Measurements from ENCODE around the gene GAS1.

GAS1 gene

DNA sequence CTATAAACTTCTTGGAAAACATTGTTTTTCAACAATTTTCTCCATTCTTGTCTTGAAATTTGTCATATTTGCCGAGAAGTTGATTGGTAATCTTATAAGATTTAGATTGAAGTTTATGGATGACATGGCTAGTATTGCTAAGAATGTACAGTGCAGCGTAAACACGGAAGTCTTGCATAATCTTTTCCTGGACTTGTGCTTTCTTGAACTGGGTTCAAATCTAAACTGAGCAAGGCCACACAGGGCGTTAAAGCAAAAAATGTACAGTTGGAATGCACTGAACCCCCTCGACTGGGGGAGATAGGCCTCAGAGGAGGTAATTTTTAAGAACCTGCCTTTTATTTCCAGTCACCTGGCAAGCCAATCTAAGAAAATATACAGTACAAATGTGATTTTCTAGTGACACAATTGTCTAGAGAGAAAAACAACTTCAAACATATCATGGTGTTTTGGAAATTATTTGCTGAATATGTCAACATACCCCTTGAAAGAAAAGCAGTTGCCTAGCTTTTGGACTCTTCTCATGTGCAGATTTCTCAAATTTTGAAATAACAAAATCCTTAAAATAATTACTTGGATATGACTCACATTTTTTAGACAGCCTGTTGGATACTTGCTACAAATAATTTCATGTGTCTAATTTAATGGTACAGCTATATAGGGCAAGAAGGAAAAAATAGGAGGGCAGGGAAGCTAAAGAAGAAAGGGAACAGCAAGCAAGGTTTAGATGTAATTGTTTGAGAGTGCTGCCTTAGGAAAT is 18.5 kb upstream of the GAS1 start:
- H3K4me1 ChIP-seq (ENCODE audit: control insufficient read depth, insufficient read depth, low read length, poor library complexity, severe bottlenecking), result no peaks in the 10 kb centered on the region
- no peaks in the 10 kb centered on the region for H3K36me3 ChIP-seq (ENCODE audit: control insufficient read depth, insufficient read depth, low read length)
- peaks cover 2% of the 10 kb centered on the region for H3K27me3 ChIP-seq (replicated peaks; ENCODE audit: control insufficient read depth, insufficient read depth, low read length, poor library complexity, severe bottlenecking)
- no peak overlapping the region for H3K4me3 ChIP-seq (ENCODE audit: insufficient read depth, low read depth, low read length, poor library complexity, severe bottlenecking)
- H3K27ac ChIP-seq (ENCODE audit: insufficient read depth, low read length, poor library complexity, severe bottlenecking), result no peak overlapping the region
- no peaks in the 10 kb centered on the region for H3K9me3 ChIP-seq (ENCODE audit: control insufficient read depth, low read length)
- no peak for DNase-seq

DNA sequence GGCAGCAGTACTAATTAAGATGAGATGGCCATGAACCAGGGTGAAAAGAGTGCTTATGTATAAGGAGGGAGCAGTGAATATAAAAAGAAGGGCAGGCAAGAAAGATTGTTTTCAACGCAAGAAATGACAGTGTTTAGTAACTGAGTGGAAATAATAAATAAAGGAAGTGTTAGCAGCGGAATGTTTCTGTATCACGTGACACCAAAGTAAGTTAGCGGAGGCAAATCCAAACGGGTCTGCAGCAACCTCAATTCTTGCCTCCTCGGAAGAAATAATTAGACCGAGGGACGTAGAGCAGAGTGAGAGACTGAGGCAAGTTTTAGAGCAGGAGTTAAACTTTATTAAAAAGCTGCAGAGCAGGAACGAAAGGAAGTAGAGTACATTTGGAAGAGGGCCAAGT is 15.4 kb upstream of the GAS1 start:
- Histone ChIP-seq H3K27me3 (replicated peaks; ENCODE audit: control insufficient read depth, insufficient read depth, low read length, poor library complexity, severe bottlenecking) (no peaks in the 10 kb centered on the region), H3K27ac (ENCODE audit: insufficient read depth, low read length, poor library complexity, severe bottlenecking) (no peak overlapping the region), H3K36me3 (ENCODE audit: control insufficient read depth, insufficient read depth, low read length) (no peaks in the 10 kb centered on the region), H3K4me3 (ENCODE audit: insufficient read depth, low read depth, low read length, poor library complexity, severe bottlenecking) (no peak overlapping the region), H3K9me3 (ENCODE audit: control insufficient read depth, low read length) (no peaks in the 10 kb centered on the region), H3K4me1 (ENCODE audit: control insufficient read depth, insufficient read depth, low read length, poor library complexity, severe bottlenecking) (no peaks in the 10 kb centered on the region)
- no peak for DNase-seq

DNA sequence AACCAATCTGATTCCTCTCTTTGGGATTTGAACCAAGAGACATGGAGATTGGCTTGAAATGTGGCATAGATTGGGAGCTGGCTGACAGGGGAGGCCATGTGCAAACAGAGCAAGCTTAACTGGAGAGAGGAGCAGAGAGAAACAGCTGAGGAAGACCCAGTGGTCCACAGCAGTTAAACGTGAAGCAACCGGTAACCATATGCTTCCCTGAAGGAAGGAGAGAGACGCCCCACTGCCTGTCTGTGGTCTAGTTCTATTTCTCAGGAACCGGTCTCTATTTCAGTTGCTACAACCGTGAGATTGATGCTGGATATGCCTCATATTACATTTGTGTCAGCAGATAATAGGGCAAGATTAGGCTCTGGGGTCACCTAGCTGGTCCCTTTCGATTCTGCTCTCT is 13.6 kb upstream of the GAS1 start:
- no peak overlapping the region for H3K4me3 ChIP-seq (ENCODE audit: insufficient read depth, low read depth, low read length, poor library complexity, severe bottlenecking)
- no peaks in the 10 kb centered on the region for H3K4me1 ChIP-seq (ENCODE audit: control insufficient read depth, insufficient read depth, low read length, poor library complexity, severe bottlenecking)
- no peaks in the 10 kb centered on the region for H3K9me3 ChIP-seq (ENCODE audit: control insufficient read depth, low read length)
- no peaks in the 10 kb centered on the region for H3K27me3 ChIP-seq (replicated peaks; ENCODE audit: control insufficient read depth, insufficient read depth, low read length, poor library complexity, severe bottlenecking)
- H3K36me3 ChIP-seq (ENCODE audit: control insufficient read depth, insufficient read depth, low read length), result no peaks in the 10 kb centered on the region
- H3K27ac ChIP-seq (ENCODE audit: insufficient read depth, low read length, poor library complexity, severe bottlenecking), result no peak overlapping the region
- DNase-seq, result no peak

DNA sequence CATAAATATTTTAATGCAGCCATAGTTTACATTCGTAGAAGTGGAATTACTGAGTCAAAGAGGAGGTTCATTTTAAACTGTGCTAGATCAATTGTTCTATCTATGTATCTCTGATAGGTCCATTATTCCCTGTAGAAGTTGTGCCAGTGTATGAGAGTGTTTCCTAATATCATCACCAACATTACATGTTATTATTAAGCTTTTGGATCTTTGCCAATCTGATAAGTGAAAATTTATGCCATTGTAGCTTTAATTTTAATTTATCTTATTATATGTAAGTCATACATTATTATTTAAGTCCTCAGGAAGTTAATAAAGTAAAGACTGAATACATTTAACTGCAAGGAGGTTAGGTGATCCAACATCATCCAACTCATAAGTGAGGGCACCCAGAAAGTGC is 10.9 kb upstream of the GAS1 start:
- no peaks in the 10 kb centered on the region for H3K9me3 ChIP-seq (ENCODE audit: control insufficient read depth, low read length)
- H3K27me3 ChIP-seq (replicated peaks; ENCODE audit: control insufficient read depth, insufficient read depth, low read length, poor library complexity, severe bottlenecking), result no peaks in the 10 kb centered on the region
- no peak overlapping the region for H3K27ac ChIP-seq (ENCODE audit: insufficient read depth, low read length, poor library complexity, severe bottlenecking)
- no peaks in the 10 kb centered on the region for H3K4me1 ChIP-seq (ENCODE audit: control insufficient read depth, insufficient read depth, low read length, poor library complexity, severe bottlenecking)
- no peak for DNase-seq
- H3K4me3 ChIP-seq (ENCODE audit: insufficient read depth, low read depth, low read length, poor library complexity, severe bottlenecking), result no peak overlapping the region
- no peaks in the 10 kb centered on the region for H3K36me3 ChIP-seq (ENCODE audit: control insufficient read depth, insufficient read depth, low read length)

DNA sequence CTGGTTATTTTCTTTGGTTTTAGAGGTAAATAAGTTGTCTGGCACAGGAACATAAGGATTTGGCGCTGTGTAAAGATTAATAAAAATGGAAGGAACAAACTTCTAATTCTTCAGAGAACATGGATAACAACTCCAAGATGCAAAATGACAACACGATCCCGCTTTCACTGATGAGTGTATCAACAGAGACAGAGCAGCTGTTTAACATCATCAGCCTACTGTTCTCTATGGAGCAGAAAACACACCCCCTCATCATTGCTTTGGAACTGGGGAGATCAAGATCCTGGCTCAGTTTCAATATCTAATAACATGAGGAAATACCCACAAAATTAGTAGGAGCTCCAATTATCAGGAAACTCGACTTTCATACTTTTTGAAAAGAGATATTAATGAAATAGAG is 8.3 kb upstream of the GAS1 start:
- no peak for DNase-seq
- no peaks in the 10 kb centered on the region for H3K36me3 ChIP-seq (ENCODE audit: control insufficient read depth, insufficient read depth, low read length)
- no peak overlapping the region for H3K27ac ChIP-seq (ENCODE audit: insufficient read depth, low read length, poor library complexity, severe bottlenecking)
- H3K4me1 ChIP-seq (ENCODE audit: control insufficient read depth, insufficient read depth, low read length, poor library complexity, severe bottlenecking), result no peaks in the 10 kb centered on the region
- H3K4me3 ChIP-seq (ENCODE audit: insufficient read depth, low read depth, low read length, poor library complexity, severe bottlenecking), result no peak overlapping the region
- H3K9me3 ChIP-seq (ENCODE audit: control insufficient read depth, low read length), result no peaks in the 10 kb centered on the region
- H3K27me3 ChIP-seq (replicated peaks; ENCODE audit: control insufficient read depth, insufficient read depth, low read length, poor library complexity, severe bottlenecking), result no peaks in the 10 kb centered on the region

DNA sequence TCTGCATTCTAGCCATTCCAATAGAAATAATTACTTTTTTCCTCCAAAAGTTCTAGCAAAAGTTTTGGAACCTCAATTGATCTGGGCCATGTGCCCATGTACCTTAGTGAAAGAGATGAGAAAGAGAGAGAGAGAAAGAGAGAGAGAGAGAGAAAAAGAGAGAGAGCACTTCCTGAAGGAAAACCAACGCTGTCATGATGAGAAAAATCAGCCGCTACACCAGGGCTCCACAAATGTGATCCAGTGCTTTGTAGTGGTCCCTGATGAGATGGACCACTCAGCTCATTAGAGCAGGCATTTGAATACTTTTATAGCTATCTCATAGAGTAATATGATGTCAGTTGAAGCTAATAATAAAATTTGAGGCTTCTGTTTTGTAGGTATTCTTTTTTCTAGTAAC is 7.7 kb upstream of the GAS1 start:
- Histone ChIP-seq H3K9me3 (ENCODE audit: control insufficient read depth, low read length) (no peaks in the 10 kb centered on the region), H3K4me1 (ENCODE audit: control insufficient read depth, insufficient read depth, low read length, poor library complexity, severe bottlenecking) (no peaks in the 10 kb centered on the region), H3K27ac (ENCODE audit: insufficient read depth, low read length, poor library complexity, severe bottlenecking) (no peak overlapping the region), H3K4me3 (ENCODE audit: insufficient read depth, low read depth, low read length, poor library complexity, severe bottlenecking) (no peak overlapping the region), H3K27me3 (replicated peaks; ENCODE audit: control insufficient read depth, insufficient read depth, low read length, poor library complexity, severe bottlenecking) (no peaks in the 10 kb centered on the region), H3K36me3 (ENCODE audit: control insufficient read depth, insufficient read depth, low read length) (no peaks in the 10 kb centered on the region)
- no peak for DNase-seq

DNA sequence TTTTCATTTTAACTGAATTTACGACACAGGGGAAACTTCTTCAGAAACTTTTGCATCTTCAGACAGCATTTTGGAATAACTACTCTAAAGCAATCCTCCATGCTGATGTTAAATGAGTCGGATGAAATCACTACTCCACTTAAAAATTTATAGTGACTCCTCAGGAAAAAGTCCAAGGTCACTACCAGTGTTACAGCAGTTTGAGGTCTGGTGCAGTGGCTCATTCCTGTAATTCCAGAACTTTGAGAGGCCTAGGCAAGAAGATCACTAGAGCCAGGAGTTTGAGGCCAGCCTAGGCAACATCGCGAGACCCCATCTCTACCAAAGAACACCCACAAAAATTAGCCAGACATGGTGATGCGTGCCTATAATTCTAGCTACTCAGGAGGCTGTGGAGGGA is 5.9 kb upstream of the GAS1 start:
- H3K4me3 ChIP-seq (ENCODE audit: insufficient read depth, low read depth, low read length, poor library complexity, severe bottlenecking), result no peak overlapping the region
- H3K27ac ChIP-seq (ENCODE audit: insufficient read depth, low read length, poor library complexity, severe bottlenecking), result no peak overlapping the region
- no peaks in the 10 kb centered on the region for H3K9me3 ChIP-seq (ENCODE audit: control insufficient read depth, low read length)
- H3K36me3 ChIP-seq (ENCODE audit: control insufficient read depth, insufficient read depth, low read length), result no peaks in the 10 kb centered on the region
- no peak for DNase-seq
- no peaks in the 10 kb centered on the region for H3K27me3 ChIP-seq (replicated peaks; ENCODE audit: control insufficient read depth, insufficient read depth, low read length, poor library complexity, severe bottlenecking)
- no peaks in the 10 kb centered on the region for H3K4me1 ChIP-seq (ENCODE audit: control insufficient read depth, insufficient read depth, low read length, poor library complexity, severe bottlenecking)

DNA sequence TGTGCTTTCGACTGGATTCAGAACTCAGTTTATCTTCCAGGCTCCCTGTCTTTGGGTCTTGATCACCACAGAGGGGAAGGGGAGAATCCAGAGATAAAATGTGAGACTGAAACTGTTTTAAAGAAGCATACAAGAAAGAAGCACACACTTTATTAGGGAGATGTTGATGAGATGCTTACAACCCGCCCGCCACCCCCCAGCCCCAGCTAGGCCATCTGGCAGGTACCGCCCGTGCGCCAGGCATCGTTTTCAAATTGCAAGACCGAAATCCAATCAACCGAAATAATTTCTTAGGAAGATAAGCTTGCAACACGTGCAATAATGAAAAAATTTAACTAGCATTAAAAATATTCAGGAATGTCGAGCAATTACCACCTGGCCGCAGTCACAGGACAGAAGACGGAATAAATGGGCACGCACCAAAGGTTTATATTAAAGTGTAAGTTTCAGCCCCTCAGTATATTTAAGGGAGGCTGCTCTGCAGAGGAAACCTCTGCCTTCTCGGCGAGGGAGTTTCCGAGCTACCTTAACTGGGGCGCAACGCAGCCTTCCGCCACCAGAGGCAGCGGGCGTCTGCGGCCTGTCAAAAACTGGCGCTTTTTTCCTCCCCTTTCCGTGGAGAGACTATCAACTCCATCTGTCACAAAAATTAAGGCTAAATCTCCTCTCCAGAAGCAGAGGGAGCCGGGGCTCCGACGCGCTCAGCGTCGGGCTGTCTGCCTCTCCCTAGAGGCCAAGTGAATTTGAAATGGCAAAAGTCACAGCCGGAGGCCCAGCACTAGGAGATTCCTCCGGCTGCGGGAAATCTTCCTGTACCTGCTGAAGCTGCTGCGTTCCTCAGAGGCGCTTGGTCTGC is 996 bp upstream of the GAS1 start:
- Histone ChIP-seq H3K4me3 (ENCODE audit: insufficient read depth, low read depth, low read length, poor library complexity, severe bottlenecking) (peak overlapping the region; percentile 92), H3K27ac (ENCODE audit: insufficient read depth, low read length, poor library complexity, severe bottlenecking) (no peak overlapping the region), H3K9me3 (ENCODE audit: control insufficient read depth, low read length) (no peaks in the 10 kb centered on the region), H3K4me1 (ENCODE audit: control insufficient read depth, insufficient read depth, low read length, poor library complexity, severe bottlenecking) (peaks cover 5% of the 10 kb centered on the region), H3K27me3 (replicated peaks; ENCODE audit: control insufficient read depth, insufficient read depth, low read length, poor library complexity, severe bottlenecking) (peaks cover 5% of the 10 kb centered on the region), H3K36me3 (ENCODE audit: control insufficient read depth, insufficient read depth, low read length) (no peaks in the 10 kb centered on the region)
- peak; percentile 43 to 58 (median 53) for DNase-seq

DNA sequence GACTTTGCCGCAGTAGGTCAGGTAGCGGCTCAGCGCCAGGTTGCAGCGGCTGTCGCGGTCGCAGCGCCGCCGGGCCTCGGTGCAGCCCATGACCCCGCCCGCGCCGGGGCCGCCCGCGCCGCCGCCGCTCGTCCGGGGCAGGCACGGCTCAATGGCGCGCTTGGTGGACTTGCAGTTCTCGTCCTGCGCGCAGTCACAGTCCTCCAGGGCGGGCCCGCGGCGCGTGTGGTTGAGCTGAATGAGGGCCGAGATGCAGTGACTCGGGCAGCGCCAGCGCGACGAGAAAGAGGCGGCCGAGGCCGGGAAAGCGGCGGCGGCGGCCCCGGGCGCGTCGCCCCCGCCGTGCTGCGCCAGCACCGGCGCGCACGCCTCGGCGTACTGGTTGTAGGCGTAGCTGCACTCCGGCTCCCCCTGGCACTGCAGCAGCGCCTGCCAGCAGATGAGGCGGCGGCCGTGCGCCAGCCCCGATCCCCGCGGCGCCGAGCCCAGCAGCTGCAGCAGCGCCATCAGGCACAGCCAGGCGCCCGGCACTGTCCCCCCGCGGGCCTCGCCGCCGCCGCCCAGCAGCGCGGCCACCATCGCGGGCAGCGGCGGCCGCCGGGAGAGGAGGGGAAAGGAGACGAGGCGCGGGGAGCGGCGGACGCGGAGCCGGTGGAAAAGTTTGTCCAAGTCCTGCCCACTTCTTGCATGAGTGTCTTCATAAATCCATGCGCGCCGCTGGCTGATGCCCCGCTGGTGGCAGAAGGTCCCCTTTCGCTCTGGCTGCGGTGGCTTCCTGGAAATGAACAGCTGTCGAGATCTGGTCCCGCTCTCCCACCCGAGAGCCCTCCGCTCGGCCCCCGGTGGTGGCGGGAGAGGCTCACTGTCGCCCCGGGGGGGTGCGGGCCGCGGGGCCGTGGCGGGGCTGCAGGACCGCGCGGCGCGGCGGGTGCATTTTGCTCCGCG is 833 bp downstream of the GAS1 start:
- peaks cover 5% of the 10 kb centered on the region for H3K4me1 ChIP-seq (ENCODE audit: control insufficient read depth, insufficient read depth, low read length, poor library complexity, severe bottlenecking)
- no peaks in the 10 kb centered on the region for H3K9me3 ChIP-seq (ENCODE audit: control insufficient read depth, low read length)
- H3K27me3 ChIP-seq (replicated peaks; ENCODE audit: control insufficient read depth, insufficient read depth, low read length, poor library complexity, severe bottlenecking), result peaks cover 13% of the 10 kb centered on the region
- no peaks in the 10 kb centered on the region for H3K36me3 ChIP-seq (ENCODE audit: control insufficient read depth, insufficient read depth, low read length)
- H3K4me3 ChIP-seq (ENCODE audit: insufficient read depth, low read depth, low read length, poor library complexity, severe bottlenecking), result peak overlapping the region; percentile 73
- DNase-seq, result peak; percentile 23 to 46 (median 35)
- no peak overlapping the region for H3K27ac ChIP-seq (ENCODE audit: insufficient read depth, low read length, poor library complexity, severe bottlenecking)

All from effector memory CD4-positive, alpha-beta T cell (primary cell).